ENCODE results near the gene IL1A.

IL1A gene

DNA sequence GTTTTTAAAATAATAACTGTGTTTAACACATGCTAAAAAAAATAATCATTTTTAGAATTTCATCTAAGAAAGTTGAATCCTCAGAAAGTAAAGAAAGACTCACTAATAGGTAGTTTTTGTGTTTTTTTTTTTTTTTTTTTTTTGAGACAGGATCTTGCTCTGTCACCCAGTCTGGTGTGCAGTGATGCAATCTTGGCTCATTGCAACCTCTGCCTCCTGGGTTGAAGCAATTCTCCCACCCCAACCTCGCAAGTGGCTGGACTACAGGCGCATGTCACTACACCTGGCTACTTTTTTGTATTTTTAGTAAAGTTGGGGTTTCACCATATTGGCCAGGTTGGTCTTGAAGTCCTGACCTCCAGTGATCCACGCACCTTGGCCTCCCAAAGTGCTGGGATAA is 27.0 kb downstream of the IL1A start:
- DNase-seq, result no peak

DNA sequence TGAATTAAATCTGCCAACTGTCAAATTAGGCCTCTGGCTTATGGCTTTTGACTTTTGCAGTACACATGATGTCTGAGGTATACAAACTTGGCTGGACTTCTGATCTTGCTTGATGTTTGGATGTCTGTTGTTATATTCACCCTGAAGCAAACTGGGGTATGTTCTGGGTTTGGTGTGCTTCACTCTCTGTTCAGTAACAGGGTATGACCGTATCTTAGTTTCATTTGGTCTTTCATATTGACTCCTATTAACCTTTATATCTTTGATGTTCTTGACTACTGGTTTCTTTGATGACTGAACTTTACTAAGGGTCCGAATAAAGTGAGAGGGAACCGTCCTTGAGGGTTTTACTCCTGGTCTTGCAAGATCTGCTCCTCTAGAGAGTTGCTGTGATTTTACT is 28.1 kb downstream of the IL1A start:
- no peak for DNase-seq

DNA sequence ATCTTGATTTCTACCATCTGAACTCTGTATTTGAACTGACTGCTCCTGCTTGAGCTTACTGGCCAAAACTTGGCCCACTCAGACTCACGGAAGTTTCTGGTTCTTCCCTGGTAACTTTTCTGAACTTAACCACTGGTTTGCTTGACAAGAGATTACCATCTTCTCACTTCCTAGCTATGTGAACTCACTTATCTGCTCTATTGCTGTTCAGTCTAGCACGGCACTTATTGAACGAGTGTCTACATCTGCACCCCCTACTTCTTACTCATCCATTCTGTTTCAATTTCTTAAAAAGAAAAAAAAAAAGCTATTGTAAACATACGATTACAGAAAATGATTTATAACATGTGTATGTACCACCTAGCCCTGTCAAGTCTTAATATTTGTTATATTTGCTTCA is 28.8 kb downstream of the IL1A start:
- no peak for DNase-seq

DNA sequence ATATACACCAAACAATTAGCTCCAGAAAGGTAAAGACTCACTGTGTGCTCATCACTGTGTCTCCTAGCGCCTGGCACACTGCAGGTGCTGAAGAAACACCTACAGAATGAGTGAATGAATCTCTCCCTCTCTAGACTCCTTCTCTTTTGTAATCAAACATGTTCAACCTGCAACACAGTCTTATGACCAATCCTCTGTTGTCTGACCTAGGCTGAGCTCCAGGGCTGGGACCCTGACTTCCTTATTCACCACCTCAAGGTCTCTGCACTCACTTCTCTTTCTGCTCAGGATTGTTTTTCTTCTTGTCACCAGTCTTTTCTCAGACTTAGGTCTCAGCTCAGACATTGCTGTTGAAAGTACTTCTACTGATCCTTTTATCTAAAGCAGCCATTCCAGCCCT is 29.7 kb downstream of the IL1A start:
- DNase-seq, result no peak

DNA sequence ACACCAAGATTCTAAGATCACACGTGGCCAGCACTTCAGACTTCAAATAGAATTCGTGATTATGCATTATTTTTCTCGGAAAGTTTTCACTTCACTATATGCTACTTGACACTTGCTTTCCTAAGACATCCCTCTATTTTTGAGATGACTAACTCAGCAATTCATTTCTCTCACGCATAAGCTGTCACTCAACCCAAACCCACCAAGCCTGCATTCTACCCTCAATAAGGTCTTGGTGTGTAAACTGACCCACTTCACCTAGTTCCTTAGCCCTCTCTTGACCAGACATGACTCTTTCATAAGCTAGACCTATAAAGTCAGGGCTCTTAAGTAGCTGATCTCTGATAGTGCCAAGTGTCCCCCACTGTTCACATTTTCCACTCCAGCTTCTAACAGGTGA is 31.6 kb downstream of the IL1A start:
- DNase-seq, result no peak

DNA sequence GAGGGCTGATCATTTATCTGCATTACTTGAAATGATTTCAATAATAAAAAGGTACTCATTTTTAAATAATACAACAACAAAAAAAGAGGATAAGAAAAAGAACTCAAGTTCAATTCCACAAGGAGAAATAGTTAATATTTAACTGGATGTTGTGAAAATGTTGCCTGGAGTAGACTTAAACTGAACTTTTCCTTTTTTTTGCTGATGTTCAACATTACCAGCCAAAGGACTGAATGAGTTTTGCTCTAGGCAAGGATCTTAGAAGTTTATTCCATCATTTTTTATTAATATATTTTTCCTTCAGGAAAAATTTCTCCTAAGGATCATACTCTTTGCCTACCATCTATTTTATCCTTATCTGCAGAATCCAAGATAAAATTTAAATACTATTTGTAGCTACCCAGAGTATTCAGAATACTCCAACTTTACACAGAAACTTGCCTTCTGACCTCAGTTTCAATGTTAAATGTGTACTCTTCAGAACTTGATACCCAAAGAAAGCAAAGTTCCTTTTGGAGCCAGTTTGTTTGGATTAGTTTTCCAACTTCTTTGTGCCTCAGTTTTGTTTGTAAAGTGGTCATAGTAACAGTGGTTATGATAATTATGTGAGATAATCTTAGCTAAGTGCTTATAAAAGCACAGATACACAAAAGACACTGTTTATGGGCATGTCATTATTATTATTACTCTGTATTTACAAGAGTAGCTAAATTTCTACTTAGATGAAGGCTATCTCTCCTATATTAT is 32.7 kb downstream of the IL1A start:
- DNase-seq, result no peak

DNA sequence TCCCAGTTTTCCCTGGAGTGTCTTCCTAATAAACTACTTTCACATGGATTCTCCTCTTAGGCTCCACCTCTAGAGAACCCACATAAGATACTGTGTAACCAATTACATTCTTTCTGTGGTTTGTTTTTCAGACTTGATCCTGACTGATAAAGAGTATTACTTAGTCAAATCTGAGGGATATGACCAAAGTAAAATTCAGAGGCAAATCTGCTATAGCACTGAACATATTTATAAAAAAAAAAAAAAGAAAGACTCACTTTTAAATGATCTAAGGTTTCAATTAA is 33.8 kb downstream of the IL1A start:
- no peak for DNase-seq

DNA sequence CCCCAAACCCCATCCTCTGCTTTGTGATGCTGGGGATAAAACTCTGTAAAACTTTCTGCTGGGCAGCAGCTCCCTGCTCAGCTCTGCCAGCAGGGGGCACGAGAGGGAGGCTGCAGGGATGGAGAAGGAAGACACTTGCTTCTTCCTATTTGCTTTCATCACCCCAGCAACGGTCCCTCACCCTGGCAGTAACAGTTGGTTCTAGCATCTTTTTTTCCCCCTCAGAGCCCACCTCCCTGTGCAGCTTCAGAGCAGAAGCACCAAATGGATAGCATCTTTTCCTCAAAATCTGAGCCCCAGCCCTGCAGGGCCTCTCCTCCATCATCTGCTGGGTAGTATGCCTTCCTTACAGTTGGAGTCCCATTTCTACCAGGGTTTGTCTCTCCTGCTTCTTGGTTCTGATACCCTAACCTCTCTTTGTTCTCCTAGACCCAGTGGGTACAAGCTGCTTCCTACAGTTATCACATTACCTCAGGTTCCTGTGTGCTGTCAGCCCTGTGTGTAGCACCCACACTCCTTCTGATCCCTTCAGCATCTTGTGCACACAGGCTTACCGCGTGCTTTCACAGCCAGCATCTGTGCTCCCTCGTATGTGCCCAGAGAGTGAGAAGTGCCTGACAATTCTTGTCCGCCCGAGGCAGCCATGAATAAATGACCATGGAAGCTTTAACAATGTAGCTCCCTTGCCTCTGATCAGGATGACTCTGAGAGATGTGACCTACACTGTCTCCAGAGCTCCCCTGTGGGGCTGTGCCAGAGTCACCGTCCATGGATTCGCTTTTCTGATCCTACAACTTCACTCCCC is 34.3 kb downstream of the IL1A start:
- DNase-seq, result peak; percentile 80

DNA sequence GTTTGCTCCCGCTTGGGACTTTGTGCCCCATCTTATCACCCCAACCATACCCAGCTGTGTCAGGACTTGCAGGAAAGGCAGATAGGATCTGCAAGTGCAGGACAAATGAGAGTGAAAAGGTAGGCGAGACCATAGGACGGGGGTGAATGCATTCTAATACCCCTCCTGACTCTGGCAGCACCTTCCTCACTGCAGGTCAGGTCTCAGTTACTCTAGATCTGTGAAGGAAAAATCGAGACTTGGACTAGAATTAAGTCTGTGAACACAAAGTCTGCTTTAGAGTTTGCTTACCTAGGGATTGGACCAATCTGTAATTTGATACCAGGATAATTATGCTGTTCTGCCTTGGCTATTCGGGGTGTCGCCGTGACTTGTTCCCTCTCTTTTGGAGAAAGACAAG is 43.8 kb downstream of the IL1A start:
- no peak for DNase-seq

DNA sequence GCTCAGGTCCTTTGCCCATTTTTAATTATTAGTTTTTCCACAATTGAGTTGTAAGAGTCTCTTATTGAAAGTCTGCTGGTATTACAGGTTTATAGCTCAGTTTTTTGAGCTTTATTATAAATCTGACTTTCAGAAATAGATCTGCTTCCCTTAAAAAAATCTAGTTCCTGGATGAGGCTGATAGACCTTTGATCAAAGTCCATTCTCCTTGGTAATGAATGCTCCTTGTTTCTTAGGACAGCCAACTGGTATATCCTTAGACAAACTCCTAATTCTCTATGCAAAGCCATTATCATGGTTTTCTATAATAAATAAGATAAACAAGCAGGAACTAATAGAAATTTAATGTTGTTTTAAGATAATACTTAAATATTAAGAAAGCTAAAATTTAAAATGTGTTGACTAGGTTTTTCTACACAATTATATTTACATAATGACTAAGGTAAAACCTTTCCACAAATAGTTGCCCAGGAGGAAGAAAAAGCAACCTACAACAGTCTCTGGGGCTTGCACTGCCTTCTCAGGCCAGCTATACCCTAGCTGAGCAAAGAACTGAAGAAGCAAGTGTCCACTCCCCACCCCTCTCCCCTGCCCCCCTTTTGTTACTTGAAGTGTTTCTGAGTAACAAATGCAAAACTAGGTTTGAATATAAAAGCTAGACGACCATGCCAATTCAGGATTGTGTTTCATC is 46.6 kb downstream of the IL1A start:
- DNase-seq, result no peak

DNA sequence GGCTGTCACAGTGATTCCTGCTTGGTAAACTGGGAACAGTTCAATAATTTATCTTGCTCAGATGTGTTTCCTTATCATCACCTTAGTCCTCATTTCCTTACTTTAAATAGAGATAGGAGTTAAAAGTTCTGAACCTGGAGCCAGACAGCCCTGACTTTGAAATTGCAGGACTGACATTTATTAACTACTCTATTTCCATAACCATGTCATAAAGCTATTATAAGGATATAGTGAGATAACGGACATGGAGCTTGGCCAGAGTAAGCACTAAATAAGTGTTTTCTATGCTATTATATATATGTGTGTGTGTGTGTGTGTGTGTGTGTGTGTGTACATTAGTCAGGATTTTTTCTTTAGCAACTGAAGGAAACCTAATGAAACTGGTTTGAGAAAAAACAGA is 50.4 kb downstream of the IL1A start:
- DNase-seq, result no peak

DNA sequence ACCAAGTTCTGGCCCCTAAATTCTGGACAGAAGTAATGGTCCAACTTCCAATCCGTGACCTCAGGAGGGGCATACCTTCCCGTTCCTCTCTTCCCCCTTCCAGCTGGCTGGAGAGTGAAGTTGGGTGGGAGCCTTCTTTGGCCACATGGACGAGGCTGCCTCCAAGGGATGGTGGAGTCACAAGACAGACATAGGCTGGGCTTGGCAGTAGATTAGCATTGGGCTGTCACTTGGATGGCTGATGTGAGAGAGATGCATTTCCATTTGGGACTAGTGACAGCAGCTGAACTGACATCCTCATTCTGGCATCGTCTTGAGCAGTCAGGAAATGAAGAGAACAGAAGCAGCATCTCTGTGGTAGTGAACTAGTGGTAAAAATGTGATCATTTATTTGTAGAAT is 50.8 kb downstream of the IL1A start:
- DNase-seq, result no peak

DNA sequence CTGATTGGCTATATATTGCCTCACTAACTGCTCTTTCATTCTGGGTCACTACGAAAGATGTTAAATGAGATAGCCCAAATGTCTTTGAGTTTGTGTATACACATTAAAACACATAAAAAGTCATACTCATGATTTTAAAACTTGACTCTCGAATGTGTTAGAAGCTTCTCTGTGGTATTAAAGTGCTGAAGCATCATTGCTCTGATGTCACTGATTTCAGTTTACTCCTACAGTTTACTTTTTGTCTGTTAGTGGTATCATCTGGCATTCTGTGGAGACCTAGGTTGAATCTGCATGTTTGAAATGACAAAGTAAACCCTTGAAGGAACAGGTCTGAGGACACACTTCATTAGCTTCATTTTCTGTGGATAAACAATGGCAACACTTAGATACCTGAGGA is 52.8 kb downstream of the IL1A start:
- no peak for DNase-seq

DNA sequence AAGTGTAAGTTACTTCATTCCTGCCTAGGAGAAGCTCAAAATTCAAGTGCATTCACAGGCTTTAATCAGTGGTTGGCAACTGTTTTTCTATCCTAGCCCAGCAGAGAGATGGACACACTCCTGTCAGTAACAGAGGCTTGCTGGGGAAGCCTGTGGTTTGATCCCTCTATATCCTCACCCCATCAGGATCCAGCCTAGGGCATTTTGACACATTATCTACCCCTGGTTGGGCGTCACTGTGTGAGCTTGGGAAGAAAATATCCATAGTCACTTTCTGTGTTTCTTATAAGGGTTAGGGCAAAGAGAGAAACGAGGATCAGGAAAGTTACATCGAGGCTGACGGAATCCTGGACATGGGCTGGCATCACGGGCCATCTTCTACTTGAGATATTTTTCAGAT is 53.5 kb downstream of the IL1A start:
- no peak for DNase-seq

DNA sequence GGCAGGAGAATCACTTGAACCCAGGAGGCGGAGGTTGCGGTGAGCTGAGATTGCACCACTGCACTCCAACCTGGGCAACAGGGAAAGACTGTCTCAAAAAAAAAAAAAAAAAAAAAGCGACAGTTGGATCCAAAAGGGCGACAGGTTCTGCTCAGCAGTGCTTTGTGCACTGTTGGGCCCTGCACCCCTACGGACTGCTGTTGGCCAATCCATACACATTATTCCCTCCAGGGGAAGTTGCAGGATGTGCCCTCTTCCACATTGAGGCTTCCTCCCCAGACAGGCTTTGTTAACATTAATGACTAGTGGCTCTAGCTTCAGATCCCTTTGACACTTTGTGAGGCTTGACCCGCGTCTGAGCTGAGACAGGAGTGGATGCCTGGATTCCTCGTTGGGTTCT is 54.1 kb downstream of the IL1A start:
- DNase-seq, result no peak

DNA sequence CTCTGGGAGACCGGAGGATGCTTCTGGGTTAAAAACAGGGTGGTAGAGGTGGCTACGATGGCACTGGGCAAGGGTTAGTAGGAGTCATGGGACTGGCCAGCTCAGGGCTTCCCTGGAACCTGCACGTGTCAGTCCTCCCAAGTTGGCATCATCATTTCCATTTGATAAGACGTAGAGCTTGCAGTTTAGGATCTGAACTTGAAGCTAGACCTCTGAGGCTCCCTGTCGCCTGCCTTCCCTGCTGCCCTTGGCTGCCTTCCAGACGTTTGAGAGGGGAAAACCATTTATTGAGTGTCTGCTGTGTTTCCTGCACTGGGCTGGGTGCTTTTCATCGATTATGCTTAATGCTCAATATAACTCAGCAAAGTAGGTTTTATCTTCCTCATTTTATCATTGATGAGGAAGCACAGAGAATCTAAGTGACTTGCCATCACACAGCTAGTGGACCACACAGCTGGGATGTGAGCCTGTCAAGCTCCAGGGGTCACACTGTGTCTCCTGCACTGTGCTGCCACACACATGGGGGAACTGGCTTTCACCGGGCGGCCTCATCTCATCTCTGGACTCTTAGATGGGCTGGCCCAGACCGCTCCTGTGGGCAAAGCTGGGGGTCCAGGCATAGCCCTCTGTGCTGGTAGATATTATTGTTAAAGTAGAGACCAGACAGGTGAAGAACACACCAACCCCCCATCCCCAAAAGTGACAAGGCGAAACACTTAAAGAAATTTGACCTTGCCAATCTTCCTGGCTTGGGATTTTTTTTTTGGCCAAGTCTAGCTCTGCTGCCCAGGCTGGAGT is 55.7 kb downstream of the IL1A start:
- DNase-seq, result no peak

DNA sequence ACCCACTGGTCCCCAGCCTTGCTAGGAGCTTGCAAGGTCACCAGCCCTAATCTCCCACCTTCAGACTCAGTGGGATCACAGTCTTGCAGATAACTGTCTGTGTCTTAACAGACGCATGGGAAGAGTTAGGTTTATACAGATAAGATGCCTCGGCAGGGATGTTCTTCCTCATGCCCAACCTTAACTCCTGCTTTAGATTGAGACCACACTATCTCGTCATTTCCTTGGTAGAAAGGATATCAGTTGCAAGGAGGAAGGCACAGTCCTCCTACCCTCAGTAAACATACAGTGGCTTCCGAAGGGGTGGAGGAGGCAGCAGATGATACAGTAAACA is 56.3 kb downstream of the IL1A start:
- DNase-seq, result no peak

DNA sequence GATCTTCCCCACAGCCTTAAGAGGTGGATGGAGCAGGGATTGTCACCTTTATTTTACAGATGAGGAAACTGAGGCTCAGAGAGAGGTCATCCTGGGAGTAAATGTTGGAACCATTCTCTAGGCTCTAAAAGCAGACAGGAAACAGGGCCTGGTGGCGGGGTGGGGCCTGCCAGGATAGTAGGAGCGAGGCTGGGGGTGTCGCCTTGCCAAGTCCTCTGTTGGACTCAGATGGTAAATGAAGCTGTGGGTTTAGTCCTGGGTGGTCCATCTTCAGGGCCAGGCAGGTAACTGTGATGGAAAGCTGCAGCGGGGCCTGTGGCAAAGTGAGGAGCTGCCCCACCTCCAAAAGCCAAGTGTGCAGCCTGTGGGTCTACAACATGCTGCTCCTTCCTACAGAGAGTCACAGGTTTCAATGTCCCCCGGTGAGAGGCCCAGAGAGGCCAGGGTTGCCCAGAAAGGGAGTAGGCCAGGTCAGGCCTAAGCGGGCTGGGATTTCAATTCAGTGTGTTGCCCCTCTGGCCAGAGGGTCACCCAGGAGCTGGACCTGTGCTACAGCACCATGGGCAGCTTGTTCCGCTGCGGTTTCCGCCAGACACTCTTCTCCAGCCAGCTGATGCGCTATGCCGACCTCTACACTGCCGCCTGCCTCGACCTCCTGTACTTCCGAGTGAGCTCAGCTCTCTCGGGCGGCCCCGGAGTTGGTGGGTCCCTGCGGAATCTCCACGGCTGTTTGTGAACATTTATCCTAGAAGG is 56.8 kb downstream of the IL1A start:
- DNase-seq, result no peak

DNA sequence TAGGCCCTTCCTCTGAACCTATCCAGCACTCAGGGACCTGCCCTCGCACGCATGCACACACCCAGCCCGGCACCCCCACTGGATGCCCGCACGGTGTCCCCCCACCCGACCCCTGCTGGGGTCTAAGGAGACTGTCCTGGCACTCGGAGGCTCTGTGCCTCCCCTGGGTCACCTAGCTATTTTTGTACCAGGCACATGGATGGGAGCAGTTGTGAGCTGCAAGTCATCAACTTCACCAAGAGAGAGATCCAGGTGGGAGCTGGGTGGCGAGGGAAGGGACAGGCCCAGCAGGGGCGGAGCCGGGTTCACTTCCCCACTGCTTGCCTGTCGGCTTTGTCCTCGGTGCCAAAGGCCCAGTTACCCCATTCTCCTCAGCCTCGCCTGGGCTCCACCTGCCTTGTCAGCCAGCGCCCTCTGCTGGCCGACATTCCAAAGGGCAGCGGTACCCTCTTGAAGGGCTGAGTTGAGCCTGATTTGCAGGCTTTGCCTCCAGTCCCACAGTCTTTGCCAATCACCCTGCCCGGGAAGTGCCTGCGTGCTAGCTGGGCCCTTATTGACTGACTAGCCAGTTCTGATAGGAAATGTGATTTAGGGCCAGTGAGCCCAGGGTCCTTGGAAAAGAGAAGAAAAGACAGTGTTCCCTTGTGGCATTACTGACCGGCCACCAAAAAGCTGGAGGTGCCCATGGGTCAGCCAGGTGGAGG is 57.7 kb downstream of the IL1A start:
- peak; percentile 86 for DNase-seq

DNA sequence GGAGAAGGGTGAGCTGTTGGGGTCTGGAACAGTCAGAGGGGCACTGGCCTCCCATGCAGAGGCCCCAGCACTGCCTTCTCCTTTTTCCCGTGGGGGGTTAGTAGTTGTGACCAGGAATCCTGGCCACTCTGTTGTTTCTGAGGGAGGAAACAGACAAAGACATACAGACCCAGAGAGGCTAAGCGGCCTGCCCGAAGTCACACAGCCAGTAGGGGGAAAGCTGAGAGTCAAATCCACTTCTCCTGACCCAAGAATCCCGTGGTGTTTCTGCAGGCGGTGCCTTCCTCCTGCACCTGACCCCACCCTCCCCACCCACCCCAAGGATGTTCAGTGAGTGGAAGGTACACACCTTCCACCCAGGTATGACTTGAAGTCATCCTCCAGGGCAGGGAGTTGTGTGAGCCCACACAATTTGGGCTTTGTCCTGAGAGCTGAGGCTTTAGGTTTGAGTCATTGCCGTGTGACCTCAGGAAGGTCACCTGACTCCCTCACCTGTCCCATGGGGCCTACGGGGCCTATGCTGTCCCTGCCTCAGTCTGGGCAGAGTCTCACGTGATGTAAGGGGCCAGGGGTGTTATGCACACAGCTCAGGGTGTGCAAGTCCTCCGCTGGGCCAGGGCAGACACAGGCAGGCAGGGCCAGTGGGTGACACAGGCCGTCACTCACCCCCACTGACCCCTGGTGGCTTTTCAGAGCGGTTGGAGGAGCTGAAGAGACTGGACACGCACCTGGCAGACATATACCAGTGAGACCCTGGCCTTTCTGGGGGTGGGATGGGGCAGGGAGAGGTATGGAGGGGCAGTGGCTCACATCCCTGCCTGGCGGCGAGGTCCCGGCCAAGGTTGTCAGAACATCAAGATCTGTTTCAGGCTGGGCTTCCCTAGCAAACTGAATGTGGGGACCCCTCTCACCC is 58.5 kb downstream of the IL1A start:
- no peak for DNase-seq
